CD4-positive, alpha-beta memory T cell (primary cell): ENCODE measurements around the gene TNFAIP8L3. TPM values are rescaled to one million over a fixed set of nuclear protein-coding genes. Genes with fewer than 3 reads are reported as not detected.
A peak's percentile ranks its signal among the peaks of the same experiment; 100 is the strongest.
"Not testable (repeated sequence)": the region's sequence is repeated elsewhere in the genome, so short reads cannot be mapped to it uniquely, and the experiment has no call there.

Experiments used
- CTCF ChIA-PET: fragments of 350-600 bp; sonication (Branson Sonifier 250); formaldehyde crosslinking; loops from one replicate; lab custom pipeline; 2021; ENCODE audit warnings: inconsistent platforms; ENCODE audit not compliant: partially characterized antibody; lab: Charles Lee
- POLR2A ChIA-PET: fragments of 350-600 bp; sonication (Branson Sonifier 250); formaldehyde crosslinking; loops from one replicate; lab custom pipeline; 2021; ENCODE audit not compliant: partially characterized antibody; lab: Charles Lee
- DNase-seq, 5 donors: peaks; one replicate each; pipeline versions ENCODE4 v3.0.0 to v3.0.0-alpha.2; 2020 to 2022; ENCODE audit warnings: mixed read lengths in 1 of 5
- H3K27ac ChIP-seq: one replicate; pipeline ENCODE4 v1.7.0; 2013; ENCODE audit warnings: low read depth, low read length
- H3K27me3 ChIP-seq: 2 replicates; pipeline ENCODE4 v1.7.0; 2013; ENCODE audit warnings: mild to moderate bottlenecking, low read length, moderate library complexity; ENCODE audit not compliant: insufficient read depth
- H3K36me3 ChIP-seq: 2 replicates; pipeline ENCODE4 v1.7.0; 2013; ENCODE audit warnings: mild to moderate bottlenecking, low read length, moderate library complexity; ENCODE audit not compliant: insufficient read depth
- H3K4me1 ChIP-seq: 2 replicates; pipeline ENCODE4 v1.7.0; 2013; ENCODE audit warnings: mild to moderate bottlenecking, low read length, moderate library complexity; ENCODE audit not compliant: insufficient read depth
- H3K4me3 ChIP-seq, 2 donors: one replicate each; pipeline ENCODE4 v1.7.0; 2013; ENCODE audit warnings: low read length in 2 of 2, mild to moderate bottlenecking in 1 of 2
- H3K9me3 ChIP-seq, 2 donors: one replicate each; pipeline ENCODE4 v1.7.0; 2013; ENCODE audit warnings: low read length in 2 of 2, control low read depth in 1 of 2; ENCODE audit not compliant: control insufficient read depth in 1 of 2
- H3K27ac Mint-ChIP-seq, 7 donors: one replicate each; pipeline ENCODE4 v1.8.0; 2020 to 2021; ENCODE audit warnings: mixed read lengths in 7 of 7, mild to moderate bottlenecking in 6 of 7, inconsistent platforms in 3 of 7, moderate library complexity in 3 of 7
- H3K27me3 Mint-ChIP-seq, 2 donors: one replicate each; pipeline ENCODE4 v1.8.0; 2020 to 2021; ENCODE audit warnings: mixed read lengths in 2 of 2
- H3K36me3 Mint-ChIP-seq, 2 donors: one replicate each; pipeline ENCODE4 v1.8.0; 2020 to 2021; ENCODE audit warnings: mixed read lengths in 2 of 2, inconsistent platforms in 1 of 2, mild to moderate bottlenecking in 1 of 2
- H3K4me1 Mint-ChIP-seq, 4 donors: one replicate each; pipeline ENCODE4 v1.8.0; 2020 to 2021; ENCODE audit warnings: mixed read lengths in 4 of 4, mild to moderate bottlenecking in 1 of 4
- H3K4me3 Mint-ChIP-seq, 8 donors: one replicate each; pipeline ENCODE4 v1.8.0; 2020 to 2021; ENCODE audit warnings: mixed read lengths in 8 of 8, mild to moderate bottlenecking in 7 of 8, moderate library complexity in 6 of 8, inconsistent platforms in 3 of 8
- H3K9me3 Mint-ChIP-seq, 8 donors: one replicate each; pipeline ENCODE4 v1.8.0; 2020 to 2021; ENCODE audit warnings: mixed read lengths in 8 of 8, mild to moderate bottlenecking in 5 of 8, inconsistent platforms in 3 of 8, moderate library complexity in 1 of 8
- intact Hi-C: fragments of 100-400 bp; cut with micrococcal nuclease; formaldehyde crosslinking; loops from one replicate; pipeline ENCODE4 v1.15.1; 2023
- polyA plus RNA-seq, 2 donors: library from polyadenylated mRNA; unstranded; fragments of 300-500 nt; fragmentation: Illumina TruSeq; gene quantifications; one replicate each; pipeline ENCODE4 v1.2.3, GENCODE V29; 2021
- total RNA-seq, 2 experiments: library from RNA; stranded (reverse); gene quantifications; one replicate each; pipeline ENCODE4 v1.2.3, GENCODE V29; 2021

TNFAIP8L3 gene
- total and polyA plus RNA-seq, 4 experiments from 2014 or later: not detected

DNA sequence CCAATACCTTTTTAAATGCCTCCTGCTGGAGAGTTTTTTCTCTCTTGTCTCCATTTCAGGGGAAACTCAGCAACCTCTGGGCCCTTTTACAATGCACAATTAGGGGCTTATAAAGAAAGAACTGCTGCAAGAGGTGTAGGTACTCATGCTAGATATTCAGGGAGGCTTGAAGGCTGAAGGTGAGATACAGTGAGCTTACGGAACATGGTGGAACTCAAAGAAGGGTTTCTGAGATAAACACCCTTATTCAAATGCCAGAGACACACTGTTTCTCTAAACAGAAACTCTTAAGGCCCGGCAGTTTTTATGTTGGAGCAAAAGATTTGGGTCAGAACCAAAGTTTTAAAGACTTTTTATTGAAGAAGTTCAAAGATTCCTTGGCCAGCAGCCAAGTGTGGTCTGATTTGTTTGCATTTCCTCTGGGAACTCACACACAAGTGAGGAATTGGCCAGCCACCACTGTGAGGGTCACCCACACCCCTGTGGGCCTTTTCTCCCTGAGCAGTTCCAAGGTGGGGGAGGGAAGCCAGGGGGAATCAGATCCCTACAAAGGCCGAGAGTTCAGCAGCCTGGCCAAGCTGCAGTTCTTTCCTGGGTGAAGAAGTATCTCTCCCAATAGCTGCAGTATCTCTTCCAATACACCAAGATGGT lies 47.8 kb downstream of the TNFAIP8L3 start:
- POLR2A ChIA-PET: no interaction called here
- no peaks in the 10 kb centered on the region for H3K27me3 ChIP-seq
- intact Hi-C loops: no loop called here

DNA sequence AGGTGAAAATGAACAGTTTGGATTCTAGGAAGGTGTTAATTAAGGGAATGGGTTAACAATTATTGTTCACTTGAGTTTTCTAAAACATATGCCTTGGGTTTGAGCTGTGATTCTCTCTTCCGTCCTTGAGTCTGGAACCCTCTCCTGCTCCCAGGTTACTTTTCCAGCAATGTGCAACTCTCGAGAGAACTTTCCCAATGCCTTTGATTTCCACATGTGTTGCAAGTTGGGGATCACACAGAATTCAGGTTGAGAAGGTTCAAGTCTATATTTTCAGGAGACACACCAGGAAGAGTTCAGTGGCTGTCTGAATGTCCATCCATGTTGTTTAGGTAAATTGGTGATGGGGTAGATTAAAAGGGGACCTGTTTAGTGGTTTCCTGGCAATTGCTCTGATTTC lies 48.7 kb downstream of the TNFAIP8L3 start:
- H3K9me3 Mint-ChIP-seq: peaks cover 0 to 2% (median 0%) of the 10 kb centered on the region in 8 donors
- no peaks in the 10 kb centered on the region for H3K27me3 ChIP-seq
- H3K27me3 Mint-ChIP-seq: peaks cover 2 to 4% of the 10 kb centered on the region in 2 donors
- H3K27ac Mint-ChIP-seq: no peak overlapping the region
- H3K4me3 ChIP-seq: no peak overlapping the region
- H3K27ac ChIP-seq: no peak overlapping the region
- ChIA-PET CTCF (no interaction called here), POLR2A (no interaction called here)
- no peaks in the 10 kb centered on the region for H3K4me1 ChIP-seq
- no peaks in the 10 kb centered on the region for H3K36me3 Mint-ChIP-seq
- no peak overlapping the region for H3K4me3 Mint-ChIP-seq
- no peaks in the 10 kb centered on the region for H3K4me1 Mint-ChIP-seq
- no peaks in the 10 kb centered on the region for H3K9me3 ChIP-seq
- no peak for DNase-seq
- H3K36me3 ChIP-seq: no peaks in the 10 kb centered on the region
- intact Hi-C loops: no loop called here

More for the DNA sequence above, 47.8 kb downstream of the TNFAIP8L3 start:
- Histone ChIP-seq H3K27ac (no peak overlapping the region), H3K36me3 (no peaks in the 10 kb centered on the region), H3K4me1 (no peaks in the 10 kb centered on the region), H3K4me3 (no peak overlapping the region), H3K9me3 (no peaks in the 10 kb centered on the region)
- DNase-seq: no peak
- Mint-ChIP-seq H3K4me1 (no peaks in the 10 kb centered on the region), H3K4me3 (no peak overlapping the region), H3K27ac (no peak overlapping the region), H3K36me3 (no peaks in the 10 kb centered on the region), H3K9me3 (peaks cover 0 to 2% (median 0%) of the 10 kb centered on the region in 8 donors), H3K27me3 (peaks cover 2 to 5% of the 10 kb centered on the region in 2 donors)
- CTCF ChIA-PET: no interaction called here

DNA sequence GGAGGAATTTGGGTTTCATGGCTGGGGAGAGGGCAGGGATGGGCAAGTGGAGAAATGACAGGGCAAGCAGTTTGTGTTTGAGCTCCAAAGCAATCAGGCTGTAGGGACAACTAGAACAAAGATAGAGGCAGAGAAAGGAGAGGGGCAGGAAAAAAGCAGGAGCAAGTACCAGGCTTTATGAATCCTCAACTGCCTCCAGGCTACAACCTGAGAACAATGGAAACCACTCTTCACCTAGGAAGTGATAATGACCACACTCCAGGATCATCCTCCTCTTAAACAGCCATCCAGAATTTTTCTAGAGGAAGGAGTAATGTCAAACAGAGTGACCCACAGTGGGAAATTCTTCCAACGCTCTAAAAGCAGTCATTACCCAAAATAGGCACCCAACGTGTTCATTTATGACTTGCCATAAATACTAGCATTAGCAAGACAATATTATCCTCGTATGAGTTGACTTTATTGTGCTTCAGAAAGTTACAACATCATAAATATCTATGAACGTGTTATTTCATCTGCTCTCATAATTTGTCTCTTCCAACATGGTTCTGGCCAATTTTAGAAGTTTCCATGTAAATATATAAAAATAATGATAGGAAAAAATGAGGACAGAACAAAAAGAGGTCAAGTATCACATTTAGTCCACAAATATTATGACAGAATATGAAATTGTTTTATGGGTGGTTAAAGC lies 50.5 kb downstream of the TNFAIP8L3 start:
- Mint-ChIP-seq H3K9me3 (peaks cover 0 to 2% (median 0%) of the 10 kb centered on the region in 8 donors), H3K4me3 (no peak overlapping the region), H3K27ac (no peak overlapping the region), H3K4me1 (no peaks in the 10 kb centered on the region), H3K36me3 (no peaks in the 10 kb centered on the region), H3K27me3 (no peaks in the 10 kb centered on the region)
- H3K27ac ChIP-seq: no peak overlapping the region
- H3K36me3 ChIP-seq: no peaks in the 10 kb centered on the region
- H3K27me3 ChIP-seq: no peaks in the 10 kb centered on the region
- intact Hi-C loops: no loop called here
- ChIA-PET POLR2A (no interaction called here), CTCF (no interaction called here)
- H3K4me1 ChIP-seq: no peaks in the 10 kb centered on the region
- no peaks in the 10 kb centered on the region for H3K9me3 ChIP-seq
- no peak for DNase-seq
- no peak overlapping the region for H3K4me3 ChIP-seq

DNA sequence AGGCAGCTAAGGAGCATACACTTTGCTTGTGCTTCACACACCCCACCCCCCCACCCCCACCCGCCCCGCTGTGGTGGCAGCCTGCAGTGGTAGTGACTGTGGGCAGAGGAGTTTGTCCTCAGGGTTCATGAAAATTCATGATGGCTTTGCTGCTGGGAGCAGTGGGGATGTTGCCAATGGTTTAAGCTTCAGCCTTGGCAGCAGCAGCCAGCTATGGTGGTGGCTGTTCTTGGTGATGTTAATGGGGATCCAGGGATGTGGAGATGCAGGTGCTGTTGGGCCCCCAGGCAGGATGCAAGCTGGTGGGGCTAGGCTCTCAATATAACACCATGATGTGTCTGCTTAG lies 55.8 kb downstream of the TNFAIP8L3 start:
- H3K4me1 ChIP-seq: no peaks in the 10 kb centered on the region
- Mint-ChIP-seq H3K4me1 (no peaks in the 10 kb centered on the region), H3K9me3 (peaks cover 0 to 9% (median 2%) of the 10 kb centered on the region in 8 donors), H3K27ac (no peak overlapping the region), H3K36me3 (peaks cover 0 to 10% of the 10 kb centered on the region in 2 donors), H3K27me3 (no peaks in the 10 kb centered on the region), H3K4me3 (no peak overlapping the region)
- H3K4me3 ChIP-seq: no peak overlapping the region
- no peaks in the 10 kb centered on the region for H3K36me3 ChIP-seq
- ChIA-PET POLR2A (no interaction called here), CTCF (no interaction called here)
- no peaks in the 10 kb centered on the region for H3K9me3 ChIP-seq
- no peak overlapping the region for H3K27ac ChIP-seq
- intact Hi-C loops: no loop called here
- DNase-seq: no peak
- no peaks in the 10 kb centered on the region for H3K27me3 ChIP-seq

DNA sequence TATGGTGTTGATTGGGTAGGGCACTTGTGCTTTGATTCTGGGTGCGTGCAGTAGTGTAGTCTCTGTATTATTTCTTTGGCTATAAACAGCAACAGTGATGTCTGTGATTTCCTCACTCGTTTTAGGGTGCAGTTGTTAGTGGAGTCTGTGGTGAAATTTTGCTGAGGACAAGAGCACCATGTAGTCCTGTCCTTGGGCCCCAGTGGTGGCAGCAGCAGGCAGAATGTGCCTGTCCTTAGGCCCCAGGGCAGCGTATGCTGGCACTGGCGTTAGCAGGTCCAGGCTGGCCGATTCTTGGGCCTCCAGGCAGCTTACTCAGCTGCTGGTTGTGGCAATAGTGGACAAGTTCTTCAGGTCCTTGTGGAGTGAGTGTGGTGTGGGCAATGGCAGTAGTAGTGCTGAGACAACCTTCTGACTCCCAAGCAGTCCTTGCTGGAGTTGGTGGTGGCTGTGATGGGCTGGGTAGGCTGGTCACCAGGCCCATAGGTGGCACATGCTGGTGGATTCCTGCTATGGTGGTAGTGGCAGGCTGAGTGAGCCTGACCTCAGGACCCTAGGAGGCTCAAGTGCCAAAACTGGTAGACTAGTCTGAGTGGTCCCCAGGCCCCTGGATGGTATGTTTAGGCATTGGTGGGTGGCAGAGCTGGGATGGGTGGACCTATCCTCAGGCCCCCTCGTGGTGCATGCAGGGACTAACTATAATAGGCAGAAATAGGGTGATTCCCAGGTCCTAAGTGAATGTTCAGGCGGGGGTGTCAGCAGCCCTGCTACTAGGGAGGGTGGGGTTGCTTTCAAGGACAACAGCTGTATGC lies 56.3 kb downstream of the TNFAIP8L3 start:
- Mint-ChIP-seq H3K4me3 (no peak overlapping the region), H3K36me3 (peaks cover 0 to 10% of the 10 kb centered on the region in 2 donors), H3K27me3 (no peaks in the 10 kb centered on the region), H3K4me1 (no peaks in the 10 kb centered on the region), H3K27ac (no peak overlapping the region), H3K9me3 (peaks cover 0 to 9% (median 2%) of the 10 kb centered on the region in 8 donors)
- Histone ChIP-seq H3K27ac (no peak overlapping the region), H3K4me3 (no peak overlapping the region), H3K9me3 (no peaks in the 10 kb centered on the region), H3K27me3 (no peaks in the 10 kb centered on the region), H3K4me1 (no peaks in the 10 kb centered on the region), H3K36me3 (no peaks in the 10 kb centered on the region)
- no peak for DNase-seq
- intact Hi-C loops: no loop called here
- ChIA-PET POLR2A (no interaction called here), CTCF (no interaction called here)

DNA sequence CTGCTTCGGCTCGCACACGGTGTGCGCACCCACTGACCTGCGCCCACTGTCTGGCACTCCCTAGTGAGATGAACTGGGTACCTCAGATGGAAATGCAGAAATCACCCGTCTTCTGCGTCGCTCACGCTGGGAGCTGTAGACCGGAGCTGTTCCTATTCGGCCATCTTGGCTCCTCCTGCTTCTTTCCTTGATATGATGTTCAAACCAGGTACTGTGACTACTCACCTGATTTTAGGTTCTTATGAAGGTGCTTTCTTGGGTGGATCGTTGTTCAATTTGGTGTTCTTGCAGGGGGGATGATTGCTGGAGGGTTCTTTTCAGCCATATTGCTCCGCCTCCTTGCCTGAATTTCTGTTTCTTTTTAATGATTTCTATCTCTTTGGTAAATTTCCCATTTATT lies 57.2 kb downstream of the TNFAIP8L3 start:
- H3K4me3 ChIP-seq, CTCF ChIA-PET, H3K4me3 Mint-ChIP-seq, H3K9me3 Mint-ChIP-seq, H3K27me3 Mint-ChIP-seq, H3K36me3 Mint-ChIP-seq, H3K36me3 ChIP-seq, H3K4me1 Mint-ChIP-seq, H3K27ac ChIP-seq, H3K27me3 ChIP-seq, H3K4me1 ChIP-seq, intact Hi-C loops, POLR2A ChIA-PET, H3K9me3 ChIP-seq, DNase-seq: not testable (repeated sequence)
- H3K27ac Mint-ChIP-seq: peak overlapping the region in 1 of 7 donors; percentile 40

DNA sequence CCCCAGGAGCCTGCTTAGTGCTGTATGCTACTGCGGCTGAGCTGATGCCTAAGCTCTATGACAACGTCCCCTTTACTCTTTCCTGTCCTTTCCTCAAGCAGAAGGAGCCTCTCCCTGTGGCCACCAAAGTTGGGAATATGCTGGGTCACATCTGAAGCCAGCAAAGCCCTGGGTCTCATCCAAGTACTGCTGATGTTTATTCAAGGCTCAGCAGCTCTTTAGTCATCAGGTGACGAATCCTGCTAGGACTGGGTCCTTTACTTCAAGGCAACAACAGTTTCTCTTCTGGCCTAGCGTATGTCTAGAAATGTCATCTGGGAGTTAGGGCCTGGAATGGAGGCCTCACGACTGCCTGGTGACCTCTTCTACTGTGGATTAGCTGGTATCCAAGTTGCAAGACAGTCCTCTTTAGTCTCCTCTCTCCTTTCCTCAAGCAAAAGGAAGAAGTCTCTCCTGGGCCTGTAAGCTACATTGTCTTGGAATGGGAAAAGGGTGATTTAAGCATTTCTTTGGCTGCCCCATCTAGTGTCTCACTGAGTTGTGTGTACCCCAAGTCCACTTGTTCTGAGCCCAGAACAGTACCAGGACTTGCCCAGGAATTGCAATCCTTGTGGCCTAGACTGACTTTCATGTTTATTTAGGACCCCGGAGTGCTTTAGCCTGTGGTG lies 63.9 kb downstream of the TNFAIP8L3 start:
- no peaks in the 10 kb centered on the region for H3K9me3 Mint-ChIP-seq
- Histone ChIP-seq H3K27ac (no peak overlapping the region), H3K36me3 (no peaks in the 10 kb centered on the region), H3K4me3 (no peak overlapping the region), H3K27me3 (no peaks in the 10 kb centered on the region), H3K9me3 (no peaks in the 10 kb centered on the region), H3K4me1 (no peaks in the 10 kb centered on the region)
- ChIA-PET POLR2A (no interaction called here), CTCF (no interaction called here)
- no peak overlapping the region for H3K27ac Mint-ChIP-seq
- intact Hi-C loops: no loop called here
- DNase-seq: no peak
- H3K36me3 Mint-ChIP-seq: peaks cover 0 to 7% of the 10 kb centered on the region in 2 donors
- no peaks in the 10 kb centered on the region for H3K4me1 Mint-ChIP-seq
- H3K4me3 Mint-ChIP-seq: no peak overlapping the region
- H3K27me3 Mint-ChIP-seq: no peaks in the 10 kb centered on the region
